ENCODE results near the gene CEL. TPM values are rescaled to one million over a fixed set of nuclear protein-coding genes. Genes with fewer than 3 reads are reported as not detected.
"Not testable (repeated sequence)": the region's sequence is repeated elsewhere in the genome, so short reads cannot be mapped to it uniquely, and the experiment has no call there.

CEL gene
- total RNA-seq, 3 donors from 2014 or later, result 0.29 to 0.98 (median 0.32) TPM

DNA sequence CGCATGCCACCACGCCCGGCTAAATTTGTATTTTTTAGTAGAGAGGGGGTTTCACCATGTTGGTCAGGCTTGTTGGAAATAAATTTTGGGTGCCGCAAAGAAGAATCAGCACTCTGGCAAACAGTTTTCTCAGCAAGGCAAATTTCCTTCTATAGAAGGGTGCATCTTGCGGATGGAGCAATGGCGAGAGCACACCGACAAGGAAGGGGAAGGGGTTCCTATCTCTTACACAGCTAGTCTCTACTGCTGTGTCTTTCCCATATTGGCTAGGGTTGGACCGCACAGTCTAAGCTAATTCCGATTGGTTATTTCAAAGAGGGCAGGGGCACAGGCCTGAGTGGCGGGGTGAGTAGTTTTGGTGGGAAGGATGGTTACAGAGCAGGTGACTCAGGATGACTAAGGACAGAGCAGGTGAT is 30.3 kb upstream of the CEL start:
- no peak for DNase-seq (ENCODE audit: low spot score in 2 of 2)
- H3K9me3 ChIP-seq, result no peaks in the 10 kb centered on the region
- intact Hi-C loops (cut with DNase I; ENCODE audit: low total_unique reads), result no loop called here
- no peak overlapping the region for H3K27ac ChIP-seq
- H3K4me3 ChIP-seq, result peak overlapping the region; percentile 91 to 97 (median 95)
- no peaks in the 10 kb centered on the region for H3K27me3 ChIP-seq
- no peaks in the 10 kb centered on the region for H3K36me3 ChIP-seq
- peaks cover 3 to 12% of the 10 kb centered on the region in 2 donors for H3K4me1 ChIP-seq
- TF ChIP-seq POLR2A (IDR thresholded peaks at IDR 0.05) (no peak), POLR2AphosphoS5 (IDR thresholded peaks at IDR 0.05) (no peak), CTCF (IDR thresholded peaks at IDR 0.05) (no peak)

- TF ChIP-seq POLR2AphosphoS5 (IDR thresholded peaks at IDR 0.05), result no peak
- TF ChIP-seq CTCF (IDR thresholded peaks at IDR 0.05), result no peak
- DNase-seq (ENCODE audit: low spot score in 2 of 2), result no peak
- Histone ChIP-seq H3K4me3 (peak overlapping the region in 2 of 3 donors; percentile 91 to 97), H3K27ac (no peak overlapping the region), H3K9me3 (no peaks in the 10 kb centered on the region), H3K27me3 (no peaks in the 10 kb centered on the region), H3K4me1 (peaks cover 3 to 12% of the 10 kb centered on the region in 2 donors), H3K36me3 (no peaks in the 10 kb centered on the region)
- intact Hi-C loops (cut with DNase I; ENCODE audit: low total_unique reads), result no loop called here
Observed at GRCh38 chr9:133032171-133032570, 29.6 kb upstream of the CEL start.

DNA sequence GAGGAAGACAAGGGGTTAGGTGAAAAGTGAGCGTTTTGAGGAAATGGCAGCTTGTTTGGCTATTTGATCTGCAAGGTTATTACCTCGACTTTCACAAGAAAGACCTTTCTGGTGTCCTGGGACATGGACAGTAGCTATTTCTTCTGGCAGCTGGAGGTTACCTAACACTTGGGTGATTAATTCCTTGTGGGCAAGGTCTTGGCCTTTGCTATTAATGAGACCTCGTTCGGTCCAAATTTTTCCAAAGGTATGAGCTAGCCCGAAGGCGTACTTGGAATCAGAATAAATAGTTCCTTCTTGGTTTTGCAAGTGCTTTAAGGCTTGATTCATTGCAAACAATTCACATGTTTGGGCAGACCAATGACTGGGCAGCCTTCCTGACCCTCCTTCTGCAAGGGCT is 26.1 kb upstream of the CEL start:
- Histone ChIP-seq H3K4me3 (no peak overlapping the region), H3K9me3 (no peaks in the 10 kb centered on the region), H3K27me3 (no peaks in the 10 kb centered on the region), H3K4me1 (peaks cover 3 to 12% of the 10 kb centered on the region in 2 donors), H3K36me3 (no peaks in the 10 kb centered on the region), H3K27ac (peak overlapping the region; percentile 56 to 66)
- intact Hi-C loops (cut with DNase I; ENCODE audit: low total_unique reads), result no loop called here
- TF ChIP-seq POLR2A (IDR thresholded peaks at IDR 0.05) (no peak), POLR2AphosphoS5 (IDR thresholded peaks at IDR 0.05) (no peak), CTCF (IDR thresholded peaks at IDR 0.05) (no peak)
- DNase-seq (ENCODE audit: low spot score in 2 of 2), result peak in 1 of 2 donors; percentile 59

- Histone ChIP-seq H3K9me3 (no peaks in the 10 kb centered on the region), H3K4me3 (no peak overlapping the region), H3K4me1 (no peaks in the 10 kb centered on the region), H3K36me3 (no peaks in the 10 kb centered on the region), H3K27me3 (no peaks in the 10 kb centered on the region), H3K27ac (no peak overlapping the region)
- intact Hi-C loops (cut with DNase I; ENCODE audit: low total_unique reads), result no loop called here
- TF ChIP-seq POLR2AphosphoS5 (IDR thresholded peaks at IDR 0.05) (no peak), POLR2A (IDR thresholded peaks at IDR 0.05) (no peak), CTCF (IDR thresholded peaks at IDR 0.05) (no peak)
- no peak for DNase-seq (ENCODE audit: low spot score in 2 of 2)
Observed at GRCh38 chr9:133037775-133038515, 23.8 kb upstream of the CEL start.

DNA sequence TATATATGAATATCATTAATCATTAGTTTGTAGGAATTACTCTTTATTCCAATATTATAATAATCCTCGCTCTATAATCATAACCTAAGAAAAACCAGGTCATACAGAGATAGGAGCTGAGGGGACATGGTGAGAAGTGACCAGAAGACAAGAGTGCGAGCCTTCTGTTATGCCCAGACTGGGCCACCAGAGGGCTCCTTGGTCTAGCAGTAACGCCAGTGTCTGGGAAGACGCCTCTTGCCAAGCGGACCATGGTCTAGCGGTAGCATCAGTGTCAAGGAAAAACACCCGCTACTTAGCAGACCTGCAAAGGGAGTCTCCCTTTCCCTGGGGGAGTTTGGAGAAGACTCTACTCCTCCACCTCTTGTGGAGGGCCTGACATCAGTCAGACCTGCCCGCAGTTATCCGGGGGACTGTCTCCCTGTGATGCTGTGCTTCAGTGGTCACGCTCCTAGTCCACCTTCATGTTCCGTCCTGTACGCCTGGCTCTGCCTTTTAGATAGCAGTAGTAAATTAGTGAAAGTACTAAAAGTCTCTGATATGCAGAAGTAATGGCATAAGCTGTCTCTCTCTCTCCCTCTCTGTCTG is 20.8 kb upstream of the CEL start:
- intact Hi-C loops (cut with DNase I; ENCODE audit: low total_unique reads); H3K4me1 ChIP-seq; H3K36me3 ChIP-seq; H3K9me3 ChIP-seq; H3K4me3 ChIP-seq; H3K27me3 ChIP-seq; DNase-seq (ENCODE audit: low spot score in 2 of 2); H3K27ac ChIP-seq: not testable (repeated sequence)
- TF ChIP-seq CTCF (IDR thresholded peaks at IDR 0.05), result peak in 2 of 3 donors; percentile 27 to 52
